ENCODE data around the gene TSGA10. TPM values are rescaled to one million over a fixed set of nuclear protein-coding genes. Genes with fewer than 3 reads are reported as not detected.

TSGA10 gene
- total and polyA plus RNA-seq, 8 donors: 3.5 to 10.1 (median 6.5) TPM

DNA sequence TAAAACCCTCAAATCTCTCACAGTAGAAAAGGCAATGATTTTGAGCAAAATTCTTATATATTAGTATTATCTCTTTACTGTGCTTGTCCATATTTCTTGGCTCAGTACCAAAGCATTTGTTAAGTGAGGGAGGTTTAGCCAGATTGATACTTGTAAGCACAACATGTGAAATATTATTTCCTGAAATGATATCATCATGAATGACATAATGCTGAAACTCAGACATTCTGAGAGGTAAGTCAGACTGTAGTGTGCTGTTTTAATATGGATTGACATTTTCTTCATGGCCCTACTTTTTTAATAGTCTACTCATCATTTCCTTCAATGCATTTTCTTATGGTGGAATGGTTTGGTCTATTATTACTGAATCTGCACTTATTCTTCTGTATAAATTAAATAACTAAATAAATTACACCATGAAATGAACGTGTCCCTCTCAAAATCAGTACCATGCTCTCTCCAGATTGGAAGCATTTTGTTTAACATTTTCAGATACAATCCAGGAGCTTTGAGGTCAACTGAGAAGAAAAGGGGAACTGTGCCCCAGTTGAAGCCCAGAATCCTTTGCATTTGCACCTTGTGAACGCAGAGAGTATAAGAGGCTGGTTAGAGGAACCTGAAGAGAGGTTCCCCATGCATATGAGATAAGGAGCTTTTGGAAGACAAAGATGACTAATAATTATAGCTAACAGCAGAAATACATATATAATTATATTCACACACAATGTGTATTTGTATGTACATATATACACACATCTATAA lies 168.7 kb downstream of the TSGA10 start:
- no peaks in the 10 kb centered on the region for H3K4me1 ChIP-seq
- H3K36me3 ChIP-seq: no peaks in the 10 kb centered on the region
- ATAC-seq (peak in 2 of 4 donors; percentile 70 to 77), FAIRE-seq (no peak), DNase-seq (no peak)
- 72 to 82% methylated on average over 2 of the region's 2 CpGs for WGBS, 2 donors
- intact Hi-C loops (cut with DNase I): no loop called here
- peak overlapping the region in 1 of 4 donors; percentile 17 for H3K27ac ChIP-seq
- H3K27me3 ChIP-seq: no peaks in the 10 kb centered on the region
- no peaks in the 10 kb centered on the region for H3K9me3 ChIP-seq
- H3K4me3 ChIP-seq: no peak overlapping the region
- TF ChIP-seq, protein P1, sequence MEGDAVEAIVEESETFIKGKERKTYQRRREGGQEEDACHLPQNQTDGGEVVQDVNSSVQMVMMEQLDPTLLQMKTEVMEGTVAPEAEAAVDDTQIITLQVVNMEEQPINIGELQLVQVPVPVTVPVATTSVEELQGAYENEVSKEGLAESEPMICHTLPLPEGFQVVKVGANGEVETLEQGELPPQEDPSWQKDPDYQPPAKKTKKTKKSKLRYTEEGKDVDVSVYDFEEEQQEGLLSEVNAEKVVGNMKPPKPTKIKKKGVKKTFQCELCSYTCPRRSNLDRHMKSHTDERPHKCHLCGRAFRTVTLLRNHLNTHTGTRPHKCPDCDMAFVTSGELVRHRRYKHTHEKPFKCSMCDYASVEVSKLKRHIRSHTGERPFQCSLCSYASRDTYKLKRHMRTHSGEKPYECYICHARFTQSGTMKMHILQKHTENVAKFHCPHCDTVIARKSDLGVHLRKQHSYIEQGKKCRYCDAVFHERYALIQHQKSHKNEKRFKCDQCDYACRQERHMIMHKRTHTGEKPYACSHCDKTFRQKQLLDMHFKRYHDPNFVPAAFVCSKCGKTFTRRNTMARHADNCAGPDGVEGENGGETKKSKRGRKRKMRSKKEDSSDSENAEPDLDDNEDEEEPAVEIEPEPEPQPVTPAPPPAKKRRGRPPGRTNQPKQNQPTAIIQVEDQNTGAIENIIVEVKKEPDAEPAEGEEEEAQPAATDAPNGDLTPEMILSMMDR (IDR thresholded peaks at IDR 0.05): no peak

DNA sequence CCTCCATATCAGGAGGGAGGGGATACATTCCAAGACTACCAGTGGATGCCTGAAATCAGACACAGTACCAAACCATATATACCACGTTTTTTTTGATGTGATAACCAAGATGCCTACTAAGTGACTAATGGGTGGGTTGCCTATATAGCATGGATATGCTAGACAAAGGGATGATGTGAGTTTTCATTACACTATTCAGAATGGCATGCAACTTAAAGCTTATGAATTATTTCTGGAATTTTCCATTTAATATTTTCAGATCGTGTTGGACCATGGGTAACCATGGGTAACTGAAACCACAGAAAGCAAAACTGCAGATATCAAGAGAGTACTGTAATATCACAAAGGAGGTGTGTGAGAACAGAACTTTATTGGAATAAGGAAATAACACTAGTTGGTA lies 179.1 kb downstream of the TSGA10 start:
- 63 to 73% methylated on average over 2 of the region's 2 CpGs for WGBS, 2 donors
- intact Hi-C loops (cut with DNase I): no loop called here
- Histone ChIP-seq H3K9me3 (no peaks in the 10 kb centered on the region), H3K36me3 (no peaks in the 10 kb centered on the region), H3K4me3 (no peak overlapping the region), H3K27me3 (no peaks in the 10 kb centered on the region), H3K4me1 (no peaks in the 10 kb centered on the region), H3K27ac (no peak overlapping the region)
- no peak for DNase-seq
- ATAC-seq: no peak
- no peak for FAIRE-seq
- TF ChIP-seq, protein P1 (IDR thresholded peaks at IDR 0.05): no peak

DNA sequence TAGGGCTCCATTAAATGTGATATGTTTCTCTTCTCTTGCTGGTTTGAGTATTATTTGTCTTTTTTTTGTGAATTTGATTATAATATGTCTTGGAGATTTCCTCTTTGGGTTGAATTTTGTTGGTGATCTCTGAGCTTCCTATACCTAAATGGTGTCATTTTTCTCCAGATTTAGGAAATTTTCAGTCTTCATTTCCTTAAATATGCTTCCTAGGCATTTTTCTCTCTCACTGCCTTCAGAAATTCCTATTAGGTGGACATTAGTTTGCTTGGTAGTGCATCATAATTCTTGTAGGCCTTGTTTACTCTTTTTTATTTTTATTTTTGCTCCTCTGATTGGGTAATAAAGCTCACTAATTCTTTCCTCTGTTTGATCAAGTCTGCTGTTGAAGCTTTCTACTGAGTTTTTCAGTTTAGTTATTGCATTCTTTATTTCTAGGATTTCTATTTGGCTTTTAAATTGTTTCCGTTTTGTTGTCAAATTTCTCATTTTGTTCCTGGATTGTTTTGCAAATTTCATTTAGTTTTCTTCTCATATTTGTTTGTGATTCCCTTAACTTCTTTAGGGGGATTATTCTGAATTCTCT lies 182.1 kb downstream of the TSGA10 start:
- intact Hi-C loops (cut with DNase I): no loop called here
- Histone ChIP-seq H3K9me3 (no peaks in the 10 kb centered on the region), H3K4me3 (no peak overlapping the region), H3K27ac (no peak overlapping the region), H3K4me1 (no peaks in the 10 kb centered on the region), H3K36me3 (no peaks in the 10 kb centered on the region), H3K27me3 (no peaks in the 10 kb centered on the region)
- 81 to 92% methylated on average over 1 of the region's 1 CpG for WGBS, 2 donors
- TF ChIP-seq, protein P1 (IDR thresholded peaks at IDR 0.05): no peak
- FAIRE-seq (no peak), ATAC-seq (no peak), DNase-seq (no peak)

DNA sequence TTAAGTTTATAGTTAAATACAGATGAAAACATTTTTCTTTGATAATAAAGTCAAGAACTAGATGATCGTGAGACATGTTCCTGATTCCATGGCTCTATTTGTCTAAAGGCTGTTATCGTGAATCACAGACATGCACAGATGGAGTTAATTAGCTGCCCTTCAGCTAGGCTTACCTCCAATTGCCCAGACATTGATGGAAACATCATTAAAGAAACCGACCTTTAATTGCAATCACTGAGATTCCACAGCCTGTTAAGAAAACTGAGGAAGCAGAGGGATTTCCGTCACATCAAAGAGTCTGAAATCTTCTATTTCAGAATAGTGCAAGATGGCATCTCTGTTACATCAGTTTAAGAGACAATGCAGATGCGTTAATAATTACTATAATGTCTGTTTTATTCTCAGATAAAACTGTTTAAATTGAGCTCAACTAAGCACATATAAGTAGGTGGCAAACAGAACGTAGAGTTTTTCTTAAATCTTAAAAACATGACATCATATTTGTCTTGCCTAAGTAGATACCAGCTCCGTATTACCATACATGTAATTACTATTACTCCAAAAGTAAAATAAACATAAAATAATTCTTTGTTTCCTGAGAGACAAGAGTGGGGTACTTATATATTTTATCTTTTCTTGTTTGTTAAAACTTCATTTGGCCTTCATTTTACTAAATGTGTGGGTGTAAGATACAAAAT lies 194.8 kb downstream of the TSGA10 start:
- 67 to 71% methylated on average over 7 of the region's 7 CpGs for WGBS, 2 donors

More for the DNA sequence above, 194.8 kb downstream of the TSGA10 start:
- TF ChIP-seq, protein P1 (IDR thresholded peaks at IDR 0.05): no peak
- ATAC-seq (no peak), DNase-seq (no peak), FAIRE-seq (no peak)
- H3K27me3 ChIP-seq: no peaks in the 10 kb centered on the region
- no peaks in the 10 kb centered on the region for H3K36me3 ChIP-seq
- H3K4me1 ChIP-seq: no peaks in the 10 kb centered on the region
- H3K27ac ChIP-seq: no peak overlapping the region
- no peak overlapping the region for H3K4me3 ChIP-seq
- intact Hi-C loops (cut with DNase I): no loop called here
- H3K9me3 ChIP-seq: no peaks in the 10 kb centered on the region
